ENCODE results near the gene ADCYAP1R1. TPM values are rescaled to one million over a fixed set of nuclear protein-coding genes. Genes with fewer than 3 reads are reported as not detected.

The ADCYAP1R1 gene
- total RNA-seq, 1 donor from 2014 or later: not detected

GRCh38 chr7:31091924-31092434, 39.9 kb downstream of the ADCYAP1R1 start:
- H3K36me3 Mint-ChIP-seq (ENCODE audit: low read depth): no peaks in the 10 kb centered on the region
- H3K27ac Mint-ChIP-seq: no peak overlapping the region
- no peak for DNase-seq (ENCODE audit: low spot score)
- no peaks in the 10 kb centered on the region for H3K4me1 Mint-ChIP-seq (ENCODE audit: low read depth)
- no peak overlapping the region for H3K4me3 Mint-ChIP-seq (ENCODE audit: low read depth)
- intact Hi-C loops (cut with micrococcal nuclease): no loop called here
- H3K27me3 Mint-ChIP-seq (ENCODE audit: low read depth): peaks cover 4% of the 10 kb centered on the region
- H3K9me3 Mint-ChIP-seq: no peaks in the 10 kb centered on the region

DNA sequence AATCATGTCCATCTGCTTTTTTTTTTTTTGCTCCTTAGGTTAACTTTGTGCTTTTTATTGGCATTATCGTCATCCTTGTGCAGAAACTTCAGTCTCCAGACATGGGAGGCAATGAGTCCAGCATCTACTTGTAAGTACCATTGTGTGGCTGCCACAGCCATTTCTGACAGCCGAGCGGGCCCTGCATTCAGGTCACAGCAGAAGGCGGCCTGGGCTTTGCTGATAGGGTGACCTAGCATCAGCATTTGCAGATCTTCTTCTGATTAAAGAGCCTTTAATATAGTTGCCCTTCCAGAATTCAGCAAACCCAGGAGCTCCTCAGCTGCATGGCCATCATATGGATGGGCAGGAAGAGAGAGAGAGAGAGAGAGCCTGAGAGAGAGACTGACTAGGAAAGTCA, 40.5 kb downstream of the ADCYAP1R1 start:
- DNase-seq (ENCODE audit: low spot score): no peak
- Mint-ChIP-seq H3K4me1 (ENCODE audit: low read depth) (no peaks in the 10 kb centered on the region), H3K27me3 (ENCODE audit: low read depth) (peaks cover 4% of the 10 kb centered on the region), H3K9me3 (no peaks in the 10 kb centered on the region), H3K36me3 (ENCODE audit: low read depth) (no peaks in the 10 kb centered on the region), H3K4me3 (ENCODE audit: low read depth) (no peak overlapping the region), H3K27ac (no peak overlapping the region)
- intact Hi-C loops (cut with micrococcal nuclease): no loop called here

DNA sequence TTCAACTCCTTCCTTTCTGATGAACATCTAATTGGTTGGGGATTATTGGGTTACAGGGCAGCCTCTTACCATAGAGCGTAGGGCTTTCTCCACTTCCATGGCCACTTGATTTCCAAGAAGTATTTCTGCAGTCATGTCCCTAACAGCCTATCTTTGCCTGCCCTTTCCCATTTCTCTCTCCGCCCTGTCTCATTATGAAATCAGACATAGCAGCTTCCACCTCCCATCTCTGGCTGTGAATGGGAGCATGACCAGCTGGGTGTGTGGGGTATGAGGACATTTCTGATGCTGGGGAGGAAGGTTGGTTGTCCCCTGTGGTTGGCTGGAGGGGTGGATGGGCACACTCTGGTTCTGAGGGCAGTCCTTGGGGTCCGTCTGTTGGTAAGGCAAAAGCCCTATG, 41.2 kb downstream of the ADCYAP1R1 start:
- Mint-ChIP-seq H3K27ac (no peak overlapping the region), H3K27me3 (ENCODE audit: low read depth) (peaks cover 4% of the 10 kb centered on the region), H3K4me1 (ENCODE audit: low read depth) (no peaks in the 10 kb centered on the region), H3K4me3 (ENCODE audit: low read depth) (no peak overlapping the region), H3K9me3 (no peaks in the 10 kb centered on the region), H3K36me3 (ENCODE audit: low read depth) (no peaks in the 10 kb centered on the region)
- DNase-seq (ENCODE audit: low spot score): no peak
- intact Hi-C loops (cut with micrococcal nuclease): no loop called here

GRCh38 chr7:31094271-31094670, 42.2 kb downstream of the ADCYAP1R1 start:
- no peak overlapping the region for H3K27ac Mint-ChIP-seq
- no peak for DNase-seq (ENCODE audit: low spot score)
- intact Hi-C loops (cut with micrococcal nuclease): no loop called here
- H3K9me3 Mint-ChIP-seq: no peaks in the 10 kb centered on the region
- H3K4me3 Mint-ChIP-seq (ENCODE audit: low read depth): no peak overlapping the region
- H3K36me3 Mint-ChIP-seq (ENCODE audit: low read depth): no peaks in the 10 kb centered on the region
- H3K4me1 Mint-ChIP-seq (ENCODE audit: low read depth): no peaks in the 10 kb centered on the region
- peaks cover 4% of the 10 kb centered on the region for H3K27me3 Mint-ChIP-seq (ENCODE audit: low read depth)

GRCh38 chr7:31095286-31096197, 43.4 kb downstream of the ADCYAP1R1 start:
- DNase-seq (ENCODE audit: low spot score): no peak
- H3K4me3 Mint-ChIP-seq (ENCODE audit: low read depth): no peak overlapping the region
- H3K27ac Mint-ChIP-seq: no peak overlapping the region
- no peaks in the 10 kb centered on the region for H3K9me3 Mint-ChIP-seq
- no peaks in the 10 kb centered on the region for H3K4me1 Mint-ChIP-seq (ENCODE audit: low read depth)
- intact Hi-C loops (cut with micrococcal nuclease): no loop called here
- no peaks in the 10 kb centered on the region for H3K36me3 Mint-ChIP-seq (ENCODE audit: low read depth)
- no peaks in the 10 kb centered on the region for H3K27me3 Mint-ChIP-seq (ENCODE audit: low read depth)

GRCh38 chr7:31096198-31096876, 44.2 kb downstream of the ADCYAP1R1 start:
- no peaks in the 10 kb centered on the region for H3K4me1 Mint-ChIP-seq (ENCODE audit: low read depth)
- H3K9me3 Mint-ChIP-seq: no peaks in the 10 kb centered on the region
- DNase-seq (ENCODE audit: low spot score): no peak
- intact Hi-C loops (cut with micrococcal nuclease): no loop called here
- H3K27ac Mint-ChIP-seq: no peak overlapping the region
- H3K27me3 Mint-ChIP-seq (ENCODE audit: low read depth): no peaks in the 10 kb centered on the region
- H3K36me3 Mint-ChIP-seq (ENCODE audit: low read depth): no peaks in the 10 kb centered on the region
- H3K4me3 Mint-ChIP-seq (ENCODE audit: low read depth): no peak overlapping the region

GRCh38 chr7:31096877-31097258, 44.8 kb downstream of the ADCYAP1R1 start:
- no peaks in the 10 kb centered on the region for H3K27me3 Mint-ChIP-seq (ENCODE audit: low read depth)
- no peaks in the 10 kb centered on the region for H3K36me3 Mint-ChIP-seq (ENCODE audit: low read depth)
- intact Hi-C loops (cut with micrococcal nuclease): no loop called here
- H3K4me3 Mint-ChIP-seq (ENCODE audit: low read depth): no peak overlapping the region
- no peak overlapping the region for H3K27ac Mint-ChIP-seq
- DNase-seq (ENCODE audit: low spot score): no peak
- no peaks in the 10 kb centered on the region for H3K4me1 Mint-ChIP-seq (ENCODE audit: low read depth)
- no peaks in the 10 kb centered on the region for H3K9me3 Mint-ChIP-seq

- no peaks in the 10 kb centered on the region for H3K4me1 Mint-ChIP-seq (ENCODE audit: low read depth)
- H3K4me3 Mint-ChIP-seq (ENCODE audit: low read depth): no peak overlapping the region
- intact Hi-C loops (cut with micrococcal nuclease): no loop called here
- H3K27ac Mint-ChIP-seq: no peak overlapping the region
- no peaks in the 10 kb centered on the region for H3K36me3 Mint-ChIP-seq (ENCODE audit: low read depth)
- no peaks in the 10 kb centered on the region for H3K9me3 Mint-ChIP-seq
- no peaks in the 10 kb centered on the region for H3K27me3 Mint-ChIP-seq (ENCODE audit: low read depth)
- no peak for DNase-seq (ENCODE audit: low spot score)
Measured at GRCh38 chr7:31098642-31099360, 46.7 kb downstream of the ADCYAP1R1 start.

DNA sequence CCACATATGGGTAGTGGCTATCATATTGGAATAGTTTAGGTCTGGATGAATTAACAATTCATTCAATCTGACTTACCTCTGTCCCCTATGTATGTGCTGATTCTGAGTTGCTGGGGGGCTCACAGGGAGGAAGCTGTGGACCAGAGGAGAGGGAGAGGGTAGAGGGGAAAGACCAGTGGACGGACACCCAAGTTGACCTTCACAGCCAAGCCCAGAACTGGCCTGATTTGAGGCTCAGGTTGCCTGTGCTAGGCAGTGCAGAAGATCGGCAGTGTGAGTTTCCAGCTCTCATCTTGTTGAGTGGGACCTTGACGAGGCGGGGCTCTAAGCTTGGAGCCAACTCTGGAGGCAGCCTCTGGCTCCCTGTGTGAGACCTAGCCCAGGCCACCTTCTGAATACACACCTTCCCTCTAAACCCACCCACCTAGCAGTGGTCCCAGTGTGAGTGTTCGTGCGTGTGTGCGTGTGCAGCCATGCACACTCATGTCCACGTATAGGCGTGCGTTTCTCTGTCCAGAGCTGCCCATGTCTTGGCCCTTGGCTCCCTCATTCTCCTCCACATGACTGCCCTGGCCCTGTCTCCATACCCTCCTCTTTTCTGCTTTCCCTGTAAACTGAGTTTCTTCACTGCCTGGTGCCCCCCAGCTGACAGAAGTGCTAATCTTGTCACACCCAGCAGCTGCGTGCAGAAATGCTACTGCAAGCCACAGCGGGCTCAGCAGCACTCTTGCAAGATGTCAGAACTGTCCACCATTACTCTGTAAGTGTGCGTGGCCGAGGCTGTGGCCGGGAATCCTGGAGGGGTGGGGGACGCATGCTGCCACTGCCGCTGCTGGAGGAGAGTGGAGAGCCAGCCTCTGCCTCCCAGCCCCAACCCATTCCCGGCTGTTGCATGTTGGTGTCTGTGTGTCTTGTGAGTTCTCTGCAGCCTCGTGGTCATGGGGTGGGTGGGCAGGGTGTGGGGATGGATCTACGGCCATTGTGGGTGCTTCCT, 47.6 kb downstream of the ADCYAP1R1 start:
- Mint-ChIP-seq H3K27me3 (ENCODE audit: low read depth) (no peaks in the 10 kb centered on the region), H3K4me1 (ENCODE audit: low read depth) (no peaks in the 10 kb centered on the region), H3K9me3 (no peaks in the 10 kb centered on the region), H3K4me3 (ENCODE audit: low read depth) (no peak overlapping the region), H3K36me3 (ENCODE audit: low read depth) (no peaks in the 10 kb centered on the region), H3K27ac (no peak overlapping the region)
- intact Hi-C loops (cut with micrococcal nuclease): no loop called here
- DNase-seq (ENCODE audit: low spot score): no peak

GRCh38 chr7:31100445-31100844, 48.3 kb downstream of the ADCYAP1R1 start:
- Mint-ChIP-seq H3K4me1 (ENCODE audit: low read depth) (no peaks in the 10 kb centered on the region), H3K27ac (no peak overlapping the region), H3K4me3 (ENCODE audit: low read depth) (no peak overlapping the region), H3K9me3 (no peaks in the 10 kb centered on the region), H3K27me3 (ENCODE audit: low read depth) (no peaks in the 10 kb centered on the region), H3K36me3 (ENCODE audit: low read depth) (no peaks in the 10 kb centered on the region)
- intact Hi-C loops (cut with micrococcal nuclease): no loop called here
- DNase-seq (ENCODE audit: low spot score): no peak

DNA sequence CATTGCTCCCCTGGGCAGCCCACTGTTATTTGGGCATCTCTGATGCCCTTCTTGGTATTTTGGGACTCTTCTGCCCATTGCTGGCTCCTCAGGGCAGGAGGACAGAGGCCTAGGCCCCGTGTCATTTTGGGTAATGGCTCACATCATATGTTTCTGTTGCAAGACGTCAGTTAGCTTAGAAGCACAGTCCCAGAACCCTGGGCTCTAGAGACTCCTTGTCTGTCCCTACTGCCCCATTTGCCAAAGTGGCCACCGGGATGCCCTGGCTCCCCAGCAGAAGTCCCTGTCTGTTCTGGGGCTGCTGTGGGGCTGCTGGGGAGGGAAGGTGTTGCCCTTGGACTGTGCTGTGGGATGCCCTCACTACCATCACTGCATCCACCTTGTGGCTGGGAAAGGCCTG, 48.8 kb downstream of the ADCYAP1R1 start:
- no peak overlapping the region for H3K27ac Mint-ChIP-seq
- H3K4me1 Mint-ChIP-seq (ENCODE audit: low read depth): no peaks in the 10 kb centered on the region
- no peaks in the 10 kb centered on the region for H3K27me3 Mint-ChIP-seq (ENCODE audit: low read depth)
- intact Hi-C loops (cut with micrococcal nuclease): no loop called here
- H3K4me3 Mint-ChIP-seq (ENCODE audit: low read depth): no peak overlapping the region
- H3K36me3 Mint-ChIP-seq (ENCODE audit: low read depth): no peaks in the 10 kb centered on the region
- H3K9me3 Mint-ChIP-seq: no peaks in the 10 kb centered on the region
- no peak for DNase-seq (ENCODE audit: low spot score)

- H3K27ac Mint-ChIP-seq: no peak overlapping the region
- H3K9me3 Mint-ChIP-seq: no peaks in the 10 kb centered on the region
- H3K27me3 Mint-ChIP-seq (ENCODE audit: low read depth): no peaks in the 10 kb centered on the region
- no peaks in the 10 kb centered on the region for H3K4me1 Mint-ChIP-seq (ENCODE audit: low read depth)
- H3K36me3 Mint-ChIP-seq (ENCODE audit: low read depth): no peaks in the 10 kb centered on the region
- DNase-seq (ENCODE audit: low spot score): no peak
- H3K4me3 Mint-ChIP-seq (ENCODE audit: low read depth): no peak overlapping the region
- intact Hi-C loops (cut with micrococcal nuclease): no loop called here
Measured at GRCh38 chr7:31101544-31101943, 49.4 kb downstream of the ADCYAP1R1 start.

Measured in activated T-helper 2 cell treated with anti-CD3 and anti-CD28 coated beads, Interferon-gamma antibody, Interleukin-2, Interleukin-4, amounts not matched to agents 10 μg/mL and 5 μg/mL and 100 μg/mL, durations not matched to agents 14 hours and 24 hours and 36 hours (primary cell).